GM15510 (cell line): ENCODE results near the gene CAPN1.

ENCODE experiments used
- POLR2A ChIP-seq: IDR thresholded peaks from 3 replicates; pipeline ENCODE4 v1.6.1; 2011; ENCODE audit warnings: borderline replicate concordance; ENCODE audit not compliant: insufficient read length; ENCODE audit errors: extremely low read depth

CAPN1 gene

DNA sequence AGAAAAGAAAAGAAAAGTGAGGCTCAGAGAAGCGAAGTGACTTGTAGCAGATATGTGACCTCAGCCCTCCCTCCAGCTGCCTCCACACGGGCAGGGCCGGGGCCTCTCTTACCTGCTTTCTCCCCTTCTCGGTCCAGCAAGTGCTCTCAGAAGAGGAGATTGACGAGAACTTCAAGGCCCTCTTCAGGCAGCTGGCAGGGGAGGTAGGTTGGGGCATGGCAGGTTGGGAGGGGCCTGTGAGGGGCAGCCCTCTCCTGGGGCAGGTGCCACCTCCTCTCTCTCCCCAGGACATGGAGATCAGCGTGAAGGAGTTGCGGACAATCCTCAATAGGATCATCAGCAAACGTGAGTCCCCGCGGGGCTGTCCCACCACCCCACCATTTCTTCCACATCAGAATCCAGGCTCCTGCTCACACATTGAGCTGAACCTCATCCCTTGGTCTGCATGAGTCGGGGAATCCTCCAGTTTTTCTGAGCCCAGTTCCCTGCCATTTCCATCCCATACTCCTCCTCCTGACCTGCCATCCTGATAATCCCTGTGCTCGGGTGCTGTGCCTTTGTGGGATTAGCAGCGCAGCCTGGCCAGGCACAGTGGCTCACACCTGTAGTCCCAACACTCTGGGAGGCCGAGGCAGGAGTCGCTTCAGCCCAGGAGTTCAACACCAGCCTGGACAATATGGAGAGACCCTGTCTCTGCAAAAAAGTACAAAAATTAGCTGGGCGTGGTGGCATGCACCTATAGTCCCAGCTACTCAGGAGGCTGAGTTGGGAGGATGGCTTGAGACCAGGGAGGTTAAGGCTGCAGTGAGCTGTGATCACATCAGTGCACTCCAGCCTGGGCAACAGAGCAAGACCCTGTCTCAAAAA, 26.4 kb downstream of the CAPN1 start:
- no peak for TF ChIP-seq POLR2A

GRCh38 chr11:65208785-65209710, 27.3 kb downstream of the CAPN1 start:
- no peak for TF ChIP-seq POLR2A

DNA sequence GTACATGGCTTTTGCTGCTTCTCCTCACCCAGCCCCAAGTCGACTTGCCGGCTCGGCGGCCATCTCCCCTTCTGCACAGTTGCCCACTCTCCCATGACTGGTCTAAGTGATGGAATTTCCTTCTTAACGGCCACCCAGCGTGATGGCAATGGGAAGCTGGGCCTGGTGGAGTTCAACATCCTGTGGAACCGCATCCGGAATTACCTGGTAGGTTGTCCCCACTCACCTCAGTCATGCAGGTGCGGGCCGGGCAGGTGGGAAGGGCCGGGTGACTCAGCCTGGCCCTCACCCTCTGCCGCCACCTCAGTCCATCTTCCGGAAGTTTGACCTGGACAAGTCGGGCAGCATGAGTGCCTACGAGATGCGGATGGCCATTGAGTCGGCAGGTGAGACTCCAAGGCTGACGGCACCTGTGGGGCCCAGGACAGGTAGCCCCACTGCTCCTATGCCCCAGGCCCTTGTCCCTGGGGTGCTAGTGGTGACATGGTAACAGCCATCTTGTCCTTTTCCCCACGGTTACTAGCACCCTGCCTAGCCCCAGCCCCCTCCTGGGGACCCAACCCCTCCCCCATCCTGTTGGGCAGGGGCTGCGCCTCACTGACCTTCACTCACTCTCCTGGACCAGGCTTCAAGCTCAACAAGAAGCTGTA, 28.1 kb downstream of the CAPN1 start:
- no peak for TF ChIP-seq POLR2A

- TF ChIP-seq POLR2A: no peak
These were observed 28.6 kb downstream of the CAPN1 start for GRCh38 chr11:65210361-65210731.

- TF ChIP-seq POLR2A: no peak
These were observed 29.0 kb downstream of the CAPN1 start for GRCh38 chr11:65210748-65211147.

DNA sequence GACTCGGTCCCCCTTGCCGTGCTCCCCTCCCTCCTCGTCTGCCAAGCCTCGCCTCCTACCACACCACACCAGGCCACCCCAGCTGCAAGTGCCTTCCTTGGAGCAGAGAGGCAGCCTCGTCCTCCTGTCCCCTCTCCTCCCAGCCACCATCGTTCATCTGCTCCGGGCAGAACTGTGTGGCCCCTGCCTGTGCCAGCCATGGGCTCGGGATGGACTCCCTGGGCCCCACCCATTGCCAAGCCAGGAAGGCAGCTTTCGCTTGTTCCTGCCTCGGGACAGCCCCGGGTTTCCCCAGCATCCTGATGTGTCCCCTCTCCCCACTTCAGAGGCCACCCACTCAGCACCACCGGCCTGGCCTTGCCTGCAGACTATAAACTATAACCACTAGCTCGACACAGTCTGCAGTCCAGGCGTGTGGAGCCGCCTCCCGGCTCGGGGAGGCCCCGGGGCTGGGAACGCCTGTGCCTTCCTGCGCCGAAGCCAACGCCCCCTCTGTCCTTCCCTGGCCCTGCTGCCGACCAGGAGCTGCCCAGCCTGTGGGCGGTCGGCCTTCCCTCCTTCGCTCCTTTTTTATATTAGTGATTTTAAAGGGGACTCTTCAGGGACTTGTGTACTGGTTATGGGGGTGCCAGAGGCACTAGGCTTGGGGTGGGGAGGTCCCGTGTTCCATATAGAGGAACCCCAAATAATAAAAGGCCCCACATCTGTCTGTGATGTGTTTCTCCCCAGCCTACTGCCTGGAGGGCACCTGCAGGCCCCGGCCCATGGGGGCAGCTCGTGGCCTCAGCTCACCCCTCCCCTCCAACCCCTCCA, 29.8 kb downstream of the CAPN1 start:
- no peak for TF ChIP-seq POLR2A

GRCh38 chr11:65212226-65212801, 30.6 kb downstream of the CAPN1 start:
- TF ChIP-seq POLR2A: no peak

- TF ChIP-seq POLR2A: no peak
These were observed 31.8 kb downstream of the CAPN1 start for GRCh38 chr11:65213322-65214211.

GRCh38 chr11:65214212-65214845, 32.6 kb downstream of the CAPN1 start:
- TF ChIP-seq POLR2A: no peak

GRCh38 chr11:65215441-65216076, 33.8 kb downstream of the CAPN1 start:
- TF ChIP-seq POLR2A: no peak

GRCh38 chr11:65216830-65217229, 35.1 kb downstream of the CAPN1 start:
- TF ChIP-seq POLR2A: no peak
